GM21528 (cell line): ENCODE measurements around the gene C19orf12.
A peak's percentile ranks its signal among the peaks of the same experiment; 100 is the strongest.
"Not testable (repeated sequence)": the region's sequence is repeated elsewhere in the genome, so short reads cannot be mapped to it uniquely, and the experiment has no call there.

Experiments
- ATAC-seq: cut with Tn5 transposase; IDR thresholded peaks from one replicate; pipeline ENCODE4 v1.9.1; 2021; ENCODE audit warnings: mild to moderate bottlenecking, moderate library complexity; ENCODE audit not compliant: unreplicated experiment, low FRiP score

Gene C19orf12

DNA sequence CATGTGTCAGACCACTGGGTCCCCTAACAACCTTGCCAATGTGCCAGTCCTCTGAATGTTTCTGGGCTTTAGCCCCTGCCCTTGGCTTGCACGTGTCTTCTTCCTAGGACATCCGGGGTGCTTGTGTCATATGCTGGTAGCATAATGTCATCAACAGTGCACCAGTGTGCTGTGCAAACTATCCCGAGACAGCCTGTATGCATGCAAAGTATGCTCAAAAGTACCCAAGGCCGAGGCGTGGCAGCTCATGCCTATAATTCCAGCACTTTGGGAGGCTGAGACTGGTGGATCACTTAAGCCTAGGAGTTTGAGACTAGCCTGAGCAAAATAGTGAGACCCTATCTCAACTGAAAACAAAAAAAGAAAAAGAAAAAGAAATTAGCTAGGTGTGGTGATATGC lies 20.8 kb upstream of the C19orf12 start:
- no peak for ATAC-seq

GRCh38 chr19:29731331-29731850 lies 16.3 kb upstream of the C19orf12 start:
- no peak for ATAC-seq

DNA sequence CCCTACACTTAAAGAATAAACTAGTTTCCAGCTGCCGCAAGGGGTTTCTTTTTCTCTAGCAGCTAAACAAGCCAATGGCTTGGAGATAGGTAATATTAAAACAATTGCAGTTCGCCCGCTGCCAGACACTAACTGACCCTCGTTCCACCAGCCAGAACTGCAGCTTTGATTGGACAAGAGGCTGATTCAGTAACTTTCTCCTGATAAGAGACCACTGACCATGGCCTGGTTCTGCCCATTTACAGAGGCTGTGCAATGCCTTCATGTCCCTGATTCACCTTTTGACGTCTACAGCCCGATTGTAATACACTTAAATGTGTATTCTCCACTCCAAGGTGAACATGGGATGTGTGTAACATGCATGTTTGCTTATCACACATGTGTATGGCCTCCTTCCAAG lies 12.8 kb upstream of the C19orf12 start:
- no peak for ATAC-seq

DNA sequence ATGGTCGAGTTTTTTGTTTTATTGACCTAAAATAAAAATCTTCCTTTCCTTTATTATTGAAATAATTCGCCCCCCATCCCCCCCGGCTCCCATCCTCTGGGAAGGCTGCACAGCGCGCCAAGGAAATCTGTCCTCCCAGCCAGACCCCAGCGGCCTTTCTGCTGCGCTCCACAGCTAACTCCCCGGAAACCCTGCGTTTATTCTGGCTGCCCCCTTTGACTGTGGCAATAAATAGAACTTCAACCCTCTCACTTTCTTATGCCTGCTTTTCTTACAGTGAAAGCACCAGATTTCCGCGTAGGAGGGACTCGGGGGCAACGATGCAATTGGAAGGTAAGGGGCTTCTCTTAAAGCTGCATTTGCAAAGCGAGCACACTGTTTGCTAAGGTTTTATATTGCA lies 9.7 kb upstream of the C19orf12 start:
- ATAC-seq = no peak

DNA sequence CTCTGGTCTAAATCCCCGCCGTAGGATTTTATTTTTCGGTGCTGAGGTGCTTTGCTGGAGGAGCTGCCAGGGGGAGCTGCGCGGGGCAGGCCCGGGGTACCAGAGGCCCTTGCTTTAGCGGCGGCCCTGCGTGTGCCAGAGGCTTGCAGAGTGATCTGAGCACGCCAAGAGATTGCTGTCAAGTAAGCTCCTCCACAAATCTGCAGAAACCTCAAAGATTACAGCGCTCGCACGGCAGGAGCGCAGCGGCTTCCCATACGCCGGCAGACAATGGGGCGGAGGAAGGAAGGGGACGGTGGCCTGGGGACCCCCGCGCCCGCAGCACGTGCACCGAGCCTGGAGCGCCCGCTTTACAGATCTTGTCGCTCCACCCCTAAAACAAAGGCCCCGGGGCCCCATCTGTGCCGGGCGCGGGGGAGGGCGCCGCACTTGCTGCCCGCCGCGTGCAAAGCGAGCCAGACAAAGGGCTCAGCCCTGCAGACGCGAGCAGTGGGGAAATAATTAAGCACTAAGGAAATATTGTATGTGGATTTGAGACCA lies 9.1 kb upstream of the C19orf12 start:
- ATAC-seq = no peak

DNA sequence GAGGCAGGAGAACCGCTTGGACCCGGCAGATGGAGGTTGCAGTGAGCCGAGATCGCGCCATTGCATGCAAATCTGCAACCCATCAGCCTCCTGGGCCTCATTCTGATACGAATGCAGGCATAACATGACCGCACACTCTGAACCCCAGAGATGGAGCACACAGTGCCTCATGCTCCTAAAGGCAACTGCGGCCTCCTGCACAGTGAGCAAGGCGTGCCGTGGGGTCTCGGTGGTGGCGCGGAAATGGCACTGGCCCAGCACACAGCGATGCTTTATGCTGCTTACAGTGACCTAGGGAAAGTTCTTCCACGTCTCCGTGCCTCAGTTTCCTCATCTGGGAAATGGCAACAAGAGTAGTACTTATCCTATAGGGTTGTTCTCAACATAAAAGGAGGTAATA lies 2.0 kb upstream of the C19orf12 start:
- ATAC-seq = no peak

DNA sequence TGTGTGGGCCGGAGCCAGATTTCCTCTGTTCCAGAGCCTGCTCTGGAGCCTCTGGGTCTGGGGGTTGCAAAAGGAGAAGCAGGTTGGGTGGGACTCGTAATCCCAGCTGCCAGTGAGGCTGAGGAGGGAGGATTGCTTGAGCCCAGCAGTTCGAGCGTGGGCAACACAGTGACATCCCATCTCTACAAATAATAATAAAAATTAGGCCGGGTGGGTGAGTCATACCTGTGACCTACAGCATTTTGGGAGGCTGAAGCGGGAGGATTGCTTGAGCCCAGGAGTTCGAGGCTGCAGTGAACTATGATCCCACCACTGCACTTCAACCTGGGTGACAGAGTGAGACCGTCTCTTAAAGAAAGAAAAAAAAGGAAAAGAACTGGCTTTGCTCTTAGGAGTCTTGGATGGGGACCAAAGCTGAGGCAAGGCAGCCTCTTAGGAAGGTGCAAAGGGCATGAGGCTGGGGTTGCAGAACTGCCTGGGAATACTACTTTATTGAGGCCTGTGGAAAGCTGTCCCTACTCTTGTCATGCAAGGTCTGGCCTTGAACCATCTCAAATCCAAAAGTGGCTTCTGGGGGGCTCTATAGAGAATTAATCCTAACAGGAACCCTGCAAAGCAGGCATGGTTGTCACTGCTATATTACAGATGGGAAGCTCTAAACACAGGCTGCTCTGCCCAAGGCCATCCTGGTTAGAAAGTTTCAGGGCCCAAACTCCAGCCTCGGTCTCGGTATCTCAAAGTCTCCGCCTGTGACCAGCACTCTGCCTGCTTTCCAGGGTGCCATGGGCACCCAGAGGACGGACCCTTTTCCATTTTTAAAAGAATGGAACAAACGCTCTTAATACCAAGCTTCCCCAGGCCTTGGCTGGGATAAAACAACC lies 880 bp upstream of the C19orf12 start:
- ATAC-seq = peak; percentile 10

GRCh38 chr19:29714371-29714952 lies 599 bp downstream of the C19orf12 start:
- ATAC-seq = peak; percentile 10

DNA sequence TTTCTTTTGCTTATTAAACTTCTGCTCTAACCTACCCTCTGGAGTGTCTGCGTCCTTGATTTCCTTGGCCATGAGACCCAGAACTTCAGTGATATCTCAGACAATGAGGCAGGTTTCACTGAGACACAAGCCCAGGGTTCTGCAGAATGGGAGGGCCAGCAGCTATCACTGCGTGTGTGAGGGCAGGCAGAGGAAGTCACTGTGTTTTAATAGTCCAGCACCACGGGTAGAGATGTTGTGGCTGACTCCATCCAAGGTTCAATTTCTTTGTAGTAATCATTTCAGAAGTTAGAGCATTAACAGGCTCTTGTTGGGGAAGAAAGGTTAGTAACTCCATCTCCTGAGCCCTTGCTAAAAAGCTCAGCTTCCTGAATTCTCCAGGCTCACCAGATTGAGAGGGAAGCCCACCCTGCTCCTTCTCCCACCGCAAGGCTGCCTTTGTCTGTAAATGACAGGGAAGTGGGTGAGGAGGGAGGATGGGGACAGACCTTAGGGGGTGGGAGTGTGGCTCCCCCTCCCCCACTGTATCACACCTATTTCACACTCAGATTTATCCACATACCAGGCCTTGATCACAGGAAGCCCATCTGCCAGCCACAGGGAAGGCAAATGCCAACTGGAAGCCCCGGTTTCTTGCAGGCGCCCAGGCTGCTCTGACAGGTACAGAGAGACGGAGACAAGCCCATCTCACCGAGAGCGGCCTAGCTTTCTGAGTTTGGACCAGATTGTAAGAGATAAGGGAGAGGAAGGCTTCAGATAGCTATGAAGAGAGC lies 2.1 kb downstream of the C19orf12 start:
- ATAC-seq = no peak

DNA sequence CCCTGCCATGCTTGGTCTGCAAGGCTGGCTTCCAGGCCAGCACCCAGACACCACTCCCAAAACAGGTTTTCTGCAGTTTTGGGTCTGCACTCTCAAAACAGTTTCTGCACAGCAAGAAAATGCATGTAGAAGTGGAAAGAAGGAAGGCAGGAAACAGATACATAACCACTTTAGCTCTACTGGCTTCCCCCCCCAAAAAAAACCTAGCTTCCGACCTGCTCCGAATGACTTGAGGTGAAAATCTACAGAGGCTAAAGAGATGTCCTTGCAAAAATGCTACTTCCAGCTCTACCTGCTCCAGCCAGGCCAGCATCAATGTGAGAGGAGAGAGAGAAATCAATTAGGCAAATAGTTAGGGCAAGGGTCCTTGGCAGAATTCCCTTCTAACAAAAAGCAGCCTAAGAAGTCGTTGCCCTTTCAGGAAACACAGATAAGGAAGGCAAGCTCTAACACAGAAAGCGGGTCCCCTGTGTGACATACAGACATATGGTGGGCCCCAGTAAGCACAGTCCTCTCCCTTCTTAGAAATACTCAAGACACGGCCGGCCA lies 3.4 kb downstream of the C19orf12 start:
- no peak for ATAC-seq

GRCh38 chr19:29709440-29709798 lies 5.6 kb downstream of the C19orf12 start:
- not testable (repeated sequence) for ATAC-seq

DNA sequence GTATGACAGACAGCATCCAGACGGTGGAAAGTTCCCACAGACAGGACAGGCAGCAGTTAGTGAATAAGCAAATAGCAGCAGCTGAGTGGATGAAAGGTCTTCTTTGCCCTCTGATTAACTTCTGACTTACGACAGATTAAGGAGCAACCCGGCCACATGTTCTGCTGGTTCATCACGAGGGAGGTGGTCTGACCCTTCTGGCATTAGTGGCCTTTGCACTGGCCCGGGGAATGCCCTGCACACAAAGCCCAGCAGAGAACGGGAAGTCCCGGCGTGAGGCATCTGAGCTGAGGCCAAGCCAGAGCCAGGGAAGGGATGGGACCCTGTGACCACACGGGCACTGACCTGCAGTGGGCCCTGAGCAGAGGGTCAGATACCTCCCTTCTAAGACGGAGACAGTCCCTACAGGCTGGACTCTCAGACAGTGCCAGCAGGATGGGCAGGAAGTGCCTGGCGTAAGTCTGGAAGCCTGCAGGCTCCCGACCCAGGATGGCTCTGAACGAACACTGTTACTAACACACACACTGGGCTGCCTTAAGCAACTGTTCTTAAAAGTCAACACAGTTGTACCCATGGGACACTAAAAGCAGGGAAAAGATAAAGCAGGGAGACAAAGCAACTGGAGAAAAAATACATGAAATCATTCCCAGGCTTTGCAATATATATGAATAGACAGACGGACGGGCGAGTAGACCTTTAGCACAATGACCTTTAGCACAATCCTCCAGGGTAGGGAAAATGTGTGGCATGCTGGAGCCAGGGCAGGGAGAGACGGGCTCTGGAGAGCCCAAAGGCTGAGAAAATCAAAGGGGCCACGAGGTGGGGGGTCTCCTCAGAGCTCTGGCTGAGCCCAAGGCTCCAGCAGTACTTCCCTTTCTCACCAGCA lies 6.3 kb downstream of the C19orf12 start:
- ATAC-seq = no peak

- ATAC-seq = no peak
Observed at GRCh38 chr19:29706635-29707034, 8.4 kb downstream of the C19orf12 start.

DNA sequence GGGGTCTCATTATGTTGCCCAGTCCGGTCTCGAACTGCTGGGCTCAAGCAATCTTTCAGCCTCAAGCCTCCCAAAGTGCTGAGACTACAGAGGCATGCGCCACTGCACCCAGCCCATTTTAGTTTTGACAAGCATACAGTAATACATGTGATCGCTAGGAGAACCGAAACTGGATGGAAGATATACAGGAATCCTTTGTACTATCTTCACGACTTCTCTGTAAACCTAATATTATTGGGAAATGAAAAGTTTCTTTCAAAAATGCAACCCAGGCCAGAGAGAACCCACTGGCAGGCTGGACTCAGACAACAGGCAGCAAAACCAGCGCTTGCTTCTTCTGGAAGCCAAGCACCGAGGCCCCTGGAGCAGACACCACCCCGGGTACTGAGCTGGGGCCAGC lies 9.4 kb downstream of the C19orf12 start:
- ATAC-seq = no peak

- ATAC-seq = no peak
Observed at GRCh38 chr19:29704562-29705558, 10.2 kb downstream of the C19orf12 start.

- no peak for ATAC-seq
Observed at GRCh38 chr19:29702963-29703320, 12.1 kb downstream of the C19orf12 start.

DNA sequence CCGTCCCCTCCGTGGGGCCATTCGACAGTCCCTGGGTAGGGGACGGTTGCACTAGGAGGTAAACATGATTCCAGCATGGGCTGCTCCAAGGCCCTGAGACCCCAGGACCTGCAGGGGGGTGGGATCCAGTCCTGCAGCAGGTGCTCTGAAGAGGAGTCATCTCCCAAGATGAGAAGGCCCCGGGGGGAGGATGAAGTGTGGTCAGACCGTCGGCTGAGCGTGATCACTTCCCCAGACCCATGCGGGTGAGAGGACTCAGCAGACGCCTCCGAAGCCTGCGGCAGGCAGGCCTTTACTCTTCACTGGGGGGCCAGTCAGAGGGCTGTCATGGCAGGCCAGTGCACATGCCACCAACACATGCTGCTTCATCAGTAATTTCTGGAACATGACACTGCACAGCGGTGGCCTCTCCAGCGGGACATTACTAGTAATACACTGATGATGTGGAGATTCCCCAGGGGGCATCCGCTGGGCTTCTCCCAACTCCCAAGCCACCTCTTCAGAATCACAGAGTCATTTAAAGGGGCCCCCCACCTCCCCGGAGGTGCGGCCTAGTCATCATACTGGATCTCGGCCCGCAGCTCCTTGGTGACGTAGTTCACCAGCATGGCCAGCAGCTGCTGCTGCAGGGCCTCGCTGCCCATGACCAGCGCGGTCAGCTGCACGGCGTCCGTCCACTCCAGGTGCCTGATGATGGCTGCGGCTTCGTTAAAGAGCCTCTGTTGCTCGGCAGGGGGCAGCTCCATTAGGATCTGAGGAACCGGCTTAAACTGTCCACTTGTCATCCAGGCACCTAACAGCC lies 12.7 kb downstream of the C19orf12 start:
- no peak for ATAC-seq

DNA sequence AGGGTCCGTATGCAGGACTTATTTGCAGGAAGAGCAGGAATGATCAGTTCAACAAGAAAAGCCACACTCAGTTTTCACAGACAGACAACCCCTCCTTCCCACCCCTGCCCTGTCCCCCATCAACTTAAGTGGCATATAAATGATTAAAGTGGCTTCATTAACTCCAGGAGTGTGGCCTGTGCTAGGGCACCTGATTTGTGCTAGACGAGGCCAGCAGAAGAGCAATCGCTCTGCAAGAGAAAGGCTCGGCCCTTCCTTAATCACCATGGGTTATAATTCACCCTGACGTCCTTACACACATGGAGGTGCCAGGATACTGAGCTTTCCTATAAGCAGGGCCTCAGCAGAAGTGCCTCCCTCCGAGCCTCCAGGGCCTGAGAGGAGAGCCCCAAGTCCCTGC lies 14.6 kb downstream of the C19orf12 start:
- no peak for ATAC-seq
